Breast epithelium (tissue), 4 donors: Measurements from ENCODE around the gene BZW2. TPM values are rescaled to one million over a fixed set of nuclear protein-coding genes. Genes with fewer than 3 reads are reported as not detected.
A peak's percentile ranks its signal among the peaks of the same experiment; 100 is the strongest.

Experiments used
- DNase-seq, 2 donors: peaks; one replicate each; pipeline ENCODE4 v3.0.0-alpha.2; 2019; ENCODE audit warnings: low spot score in 2 of 2
- H3K27ac ChIP-seq, 2 donors: fragments of 200-600 bp; sonication (generic) in 1 of 2; one replicate each; pipeline ENCODE4 v1.5.1; 2016 to 2019; ENCODE audit warnings: mild to moderate bottlenecking in 1 of 2
- H3K27me3 ChIP-seq, 2 donors: fragments of 200-600 bp; sonication (generic) in 1 of 2; one replicate each; pipeline versions ENCODE4 v1.5.1 to v1.6.0; 2017 to 2019; ENCODE audit warnings: control low read depth in 1 of 2, mild to moderate bottlenecking in 1 of 2
- H3K36me3 ChIP-seq: fragments of 200-600 bp; one replicate; pipeline ENCODE4 v1.5.1; 2019
- H3K4me1 ChIP-seq, 2 donors: fragments of 200-600 bp; sonication (generic); one replicate each; pipeline ENCODE4 v1.5.1; 2016 to 2019; ENCODE audit warnings: control low read depth in 1 of 2
- H3K4me3 ChIP-seq, 3 donors: fragments of 200-600 bp; sonication (generic); 1 replicate in 2 of 3; 2 replicates in 1 of 3; pipeline ENCODE4 v1.5.1; 2016 to 2019; ENCODE audit warnings: mild to moderate bottlenecking in 3 of 3, moderate library complexity in 2 of 3
- H3K9me3 ChIP-seq, 2 donors: fragments of 200-600 bp; sonication (generic) in 1 of 2; one replicate each; pipeline ENCODE4 v1.5.1; 2016 to 2019; ENCODE audit warnings: control low read depth in 1 of 2
- CTCF ChIP-seq, 3 donors: fragments of 450-650 bp; IDR thresholded peaks; one replicate each; pipeline ENCODE4 v1.5.1; 2016 to 2017; ENCODE audit warnings: antibody characterized with exemption in 3 of 3, mild to moderate bottlenecking in 3 of 3, moderate library complexity in 3 of 3
- POLR2A ChIP-seq: fragments of 450-650 bp; IDR thresholded peaks from one replicate; pipeline ENCODE4 v1.6.1; 2016; ENCODE audit warnings: antibody characterized with exemption, mild to moderate bottlenecking, moderate library complexity
- POLR2AphosphoS5 ChIP-seq, 3 donors: sonication (generic); formaldehyde crosslinking; IDR thresholded peaks; one replicate each; pipeline ENCODE4 v1.6.1; 2017; ENCODE audit warnings: antibody characterized with exemption in 3 of 3
- intact Hi-C: fragments of 100-400 bp; cut with DNase I; formaldehyde crosslinking; loops from one replicate; pipeline ENCODE4 v1.15.1; 2023; ENCODE audit warnings: low total_unique reads
- total RNA-seq, 3 donors: library from RNA; depleted of rRNA; stranded (reverse); fragments of >200 nt; gene quantifications; one replicate each; pipeline ENCODE4 v1.1.0, GENCODE V29; 2016

Gene BZW2
- total RNA-seq, 3 donors from 2014 or later, result 55.7 to 68.8 (median 68.2) TPM

DNA sequence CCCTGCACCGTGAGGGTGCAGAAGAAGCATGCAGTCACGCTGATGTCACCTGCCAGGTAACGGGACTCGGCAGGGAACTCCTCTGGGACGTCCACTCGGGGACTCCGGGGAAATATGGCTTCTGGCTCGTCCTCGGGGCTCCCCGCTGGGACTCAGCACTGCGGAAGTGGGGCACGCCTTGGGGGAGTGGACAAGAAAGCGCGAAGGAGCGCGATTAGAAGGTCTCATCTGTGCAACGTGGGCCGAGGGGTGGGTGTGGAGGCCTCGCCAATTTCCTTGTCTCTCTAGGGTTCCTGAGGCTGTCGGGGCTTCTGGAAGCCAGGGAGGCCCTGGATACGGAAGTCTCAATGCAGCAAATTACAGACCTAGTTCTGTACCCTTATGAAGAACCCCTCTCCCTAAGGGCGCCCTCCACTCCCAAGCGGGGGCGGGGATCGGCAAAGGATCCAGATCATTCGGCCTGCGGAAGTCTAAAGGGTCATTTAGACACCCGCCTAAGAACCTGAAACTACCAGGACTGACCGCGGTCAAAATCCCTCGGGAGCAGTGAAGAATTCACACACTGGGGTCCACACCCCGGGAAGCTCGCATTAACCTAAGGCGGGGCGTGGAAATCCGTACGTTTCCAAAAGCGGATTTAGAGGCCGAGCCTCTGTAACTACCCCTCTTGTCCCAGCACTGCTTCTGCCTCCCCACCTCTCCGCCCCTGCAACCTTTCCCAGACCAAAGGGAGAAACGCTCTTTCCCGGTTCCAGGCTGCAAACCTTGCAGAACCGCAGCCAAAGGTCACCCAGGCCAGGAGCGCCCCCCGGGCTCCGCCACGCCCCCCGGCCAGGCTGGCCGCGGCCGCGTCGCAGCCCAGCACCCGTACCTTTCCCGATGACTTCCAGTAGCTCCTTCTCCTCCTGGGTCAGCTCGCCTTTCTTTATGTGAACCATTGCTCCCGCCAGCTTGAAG is 1.1 kb upstream of the BZW2 start:
- peak; percentile 31 to 56 for DNase-seq
- peak overlapping the region; percentile 90 to 97 for H3K27ac ChIP-seq
- H3K4me1 ChIP-seq, result peaks cover 0 to 21% of the 10 kb centered on the region in 2 donors
- no peaks in the 10 kb centered on the region for H3K27me3 ChIP-seq
- H3K9me3 ChIP-seq, result no peaks in the 10 kb centered on the region
- peak overlapping the region; percentile 90 to 96 (median 93) for H3K4me3 ChIP-seq
- no peaks in the 10 kb centered on the region for H3K36me3 ChIP-seq
- TF ChIP-seq CTCF (IDR thresholded peaks at IDR 0.05), result no peak
- intact Hi-C loops, result no loop called here

- Histone ChIP-seq H3K9me3 (no peaks in the 10 kb centered on the region), H3K4me3 (peak overlapping the region; percentile 90 to 96 (median 93)), H3K36me3 (no peaks in the 10 kb centered on the region), H3K27me3 (no peaks in the 10 kb centered on the region), H3K4me1 (peaks cover 0 to 21% of the 10 kb centered on the region in 2 donors), H3K27ac (peak overlapping the region; percentile 90 to 97)
- DNase-seq, result no peak
- no peak for TF ChIP-seq CTCF (IDR thresholded peaks at IDR 0.05)
- TF ChIP-seq POLR2A, result no peak
- TF ChIP-seq POLR2AphosphoS5 (IDR thresholded peaks at IDR 0.05), result no peak
- intact Hi-C loops, result no loop called here
Observed at GRCh38 chr7:16646472-16647072, 591 bp downstream of the BZW2 start.

DNA sequence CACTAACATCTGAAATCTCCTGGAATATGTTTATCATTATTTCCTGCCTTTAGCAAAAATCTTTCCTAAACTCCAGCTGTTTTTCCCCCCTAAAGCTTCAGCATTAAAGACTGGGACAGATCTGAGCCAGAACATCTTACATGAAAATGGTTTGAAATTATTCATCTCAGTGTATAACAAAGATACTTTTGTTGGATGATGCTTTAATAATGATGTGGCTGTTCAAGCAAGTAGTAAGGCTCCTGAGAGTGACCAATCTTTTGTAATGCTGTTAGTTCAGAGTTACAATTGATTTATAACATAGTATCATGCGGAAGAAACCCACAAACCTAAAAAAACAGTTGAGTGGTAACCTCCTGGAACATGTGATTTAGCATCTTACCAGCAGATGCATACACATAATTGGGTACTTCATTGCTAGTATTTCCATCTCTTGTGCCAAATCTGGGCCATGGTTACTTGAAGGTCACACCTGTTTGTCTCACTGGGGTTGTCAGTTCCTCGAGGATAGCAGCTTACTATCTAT is 1.5 kb downstream of the BZW2 start:
- no peak for TF ChIP-seq CTCF (IDR thresholded peaks at IDR 0.05)
- no peak for TF ChIP-seq POLR2A
- TF ChIP-seq POLR2AphosphoS5 (IDR thresholded peaks at IDR 0.05), result no peak
- intact Hi-C loops, result no loop called here

GRCh38 chr7:16648551-16648950 is 2.6 kb downstream of the BZW2 start:
- DNase-seq, result no peak
- Histone ChIP-seq H3K27ac (peak overlapping the region; percentile 30 to 34), H3K9me3 (no peaks in the 10 kb centered on the region), H3K27me3 (no peaks in the 10 kb centered on the region), H3K4me1 (peaks cover 0 to 17% of the 10 kb centered on the region in 2 donors), H3K36me3 (no peaks in the 10 kb centered on the region), H3K4me3 (no peak overlapping the region)
- TF ChIP-seq POLR2AphosphoS5 (IDR thresholded peaks at IDR 0.05) (no peak), POLR2A (no peak), CTCF (IDR thresholded peaks at IDR 0.05) (no peak)
- intact Hi-C loops, result no loop called here

More for the DNA sequence above, 1.5 kb downstream of the BZW2 start:
- Histone ChIP-seq H3K4me3 (peak overlapping the region; percentile 90 to 96 (median 93)), H3K4me1 (peaks cover 0 to 15% of the 10 kb centered on the region in 2 donors), H3K9me3 (no peaks in the 10 kb centered on the region), H3K27me3 (no peaks in the 10 kb centered on the region), H3K27ac (peak overlapping the region; percentile 41 to 90), H3K36me3 (no peaks in the 10 kb centered on the region)
- DNase-seq, result no peak

DNA sequence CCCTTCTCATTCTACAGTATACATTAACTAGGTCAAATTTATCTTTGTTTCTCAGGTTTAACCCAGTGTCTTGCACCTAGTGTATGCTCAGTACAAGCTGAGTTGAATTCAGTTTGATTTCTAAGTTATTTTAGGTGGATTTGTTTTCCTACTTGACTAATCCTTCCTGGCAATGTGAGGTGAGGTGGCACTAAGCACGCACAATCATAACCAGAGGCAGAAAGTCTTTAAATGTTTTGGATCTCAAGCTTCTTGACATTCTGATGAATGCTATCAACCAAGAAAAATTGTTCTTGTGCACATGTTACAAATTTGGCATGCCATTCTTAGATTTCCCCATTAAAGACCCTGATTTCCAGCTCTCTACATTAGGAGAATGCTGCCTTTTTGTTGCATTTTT is 3.2 kb downstream of the BZW2 start:
- DNase-seq, result no peak
- peaks cover 0 to 17% of the 10 kb centered on the region in 2 donors for H3K4me1 ChIP-seq
- no peaks in the 10 kb centered on the region for H3K36me3 ChIP-seq
- no peak for TF ChIP-seq POLR2A
- TF ChIP-seq POLR2AphosphoS5 (IDR thresholded peaks at IDR 0.05), result no peak
- TF ChIP-seq CTCF (IDR thresholded peaks at IDR 0.05), result no peak
- no peak overlapping the region for H3K4me3 ChIP-seq
- peak overlapping the region in 1 of 2 donors; percentile 34 for H3K27ac ChIP-seq
- intact Hi-C loops, result no loop called here
- no peaks in the 10 kb centered on the region for H3K27me3 ChIP-seq
- H3K9me3 ChIP-seq, result no peaks in the 10 kb centered on the region
